ENCODE data around the gene CMC1.

The CMC1 gene

DNA sequence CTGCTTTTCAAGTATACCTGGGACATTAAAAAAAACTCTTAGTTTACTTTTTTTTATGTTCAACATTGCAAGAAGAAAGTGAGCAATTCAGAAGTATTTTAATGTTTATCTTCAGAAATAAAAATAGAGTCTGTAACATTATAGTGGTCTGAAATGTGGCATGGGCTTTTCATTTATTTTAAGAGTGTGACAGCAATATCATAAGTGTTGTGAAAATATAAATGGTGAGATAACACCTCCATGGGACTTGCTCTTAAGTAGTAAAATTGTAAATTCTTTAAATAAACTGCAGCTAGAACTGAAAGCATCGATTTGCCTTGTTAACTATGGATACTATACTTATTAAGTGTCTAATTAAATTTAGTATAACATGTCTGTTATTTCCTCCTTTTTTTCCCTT lies 58.3 kb downstream of the CMC1 start:
- Histone ChIP-seq H3K27me3 (no peaks in the 10 kb centered on the region), H3K4me1 (peaks cover 0 to 13% (median 0%) of the 10 kb centered on the region in 10 experiments; a peak in 5 of 20 replicates), H3K9ac (no peak overlapping the region), H3K36me3 (peaks cover 0 to 21% (median 7%) of the 10 kb centered on the region in 11 experiments; a peak in 8 of 22 replicates), H4K20me1 (no peaks in the 10 kb centered on the region; a peak in 1 of 22 replicates), H3K27ac (no peak overlapping the region), H3K4me2 (no peak overlapping the region), H3K9me3 (replicated peaks in 1 of 11) (peaks cover 0 to under 1% (median 0%) of the 10 kb centered on the region in 11 experiments; a peak in 2 of 22 replicates), H3K4me3 (no peak overlapping the region)
- no peak for TF ChIP-seq Cebpa-rat (IDR thresholded peaks at IDR 0.05)

- Histone ChIP-seq H3K36me3 (peaks cover 0 to 24% (median 7%) of the 10 kb centered on the region in 11 experiments; a peak in 8 of 22 replicates), H3K27me3 (no peaks in the 10 kb centered on the region), H3K4me3 (no peak overlapping the region), H4K20me1 (no peaks in the 10 kb centered on the region; a peak in 1 of 22 replicates), H3K9me3 (replicated peaks in 1 of 11) (peaks cover 0 to 8% (median 6%) of the 10 kb centered on the region in 11 experiments; a peak in 12 of 22 replicates), H3K27ac (no peak overlapping the region), H3K4me2 (no peak overlapping the region), H3K4me1 (peaks cover 0 to 10% (median 0%) of the 10 kb centered on the region in 10 experiments; a peak in 5 of 20 replicates), H3K9ac (no peak overlapping the region)
- no peak for TF ChIP-seq Cebpa-rat (IDR thresholded peaks at IDR 0.05)
Observed at GRCh38 chr3:28300345-28300962, 59.0 kb downstream of the CMC1 start.

DNA sequence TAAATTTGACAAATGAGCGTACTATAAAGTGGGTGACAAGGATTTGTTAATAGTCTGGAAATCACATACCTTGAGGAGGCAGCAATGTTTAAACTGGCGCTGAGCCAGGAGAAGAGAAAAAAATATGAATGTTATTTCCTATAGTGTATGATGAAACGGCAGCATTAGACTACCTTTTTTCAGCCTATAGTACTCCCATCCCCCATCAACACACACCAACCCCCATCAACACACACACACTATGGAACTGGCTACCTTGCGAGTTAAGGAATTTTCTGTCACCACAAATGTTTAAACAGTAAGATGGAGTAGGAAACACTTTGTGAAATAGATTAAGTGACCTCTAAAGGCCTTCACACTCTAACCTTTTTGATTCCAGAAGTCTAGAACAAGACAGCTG lies 60.3 kb downstream of the CMC1 start:
- Histone ChIP-seq H3K27ac (no peak overlapping the region), H3K9me3 (replicated peaks in 1 of 11) (peaks cover 0 to 19% (median 12%) of the 10 kb centered on the region in 11 experiments; a peak in 15 of 22 replicates), H3K4me1 (no peaks in the 10 kb centered on the region), H4K20me1 (no peaks in the 10 kb centered on the region; a peak in 1 of 22 replicates), H3K36me3 (peaks cover 0 to 24% (median 11%) of the 10 kb centered on the region in 11 experiments; a peak in 10 of 22 replicates), H3K27me3 (no peaks in the 10 kb centered on the region), H3K4me2 (no peak overlapping the region), H3K9ac (no peak overlapping the region), H3K4me3 (no peak overlapping the region)
- no peak for TF ChIP-seq Cebpa-rat (IDR thresholded peaks at IDR 0.05)

- H3K27ac ChIP-seq = no peak overlapping the region
- no peak for TF ChIP-seq Cebpa-rat (IDR thresholded peaks at IDR 0.05)
- no peaks in the 10 kb centered on the region for H3K27me3 ChIP-seq
- H4K20me1 ChIP-seq = 0 out of 22 replicates have a peak, but pooled peaks cover 0 to 5% (median 0%) of the 10 kb centered on the region in 11 experiments
- H3K36me3 ChIP-seq = peaks cover 0 to 28% (median 4%) of the 10 kb centered on the region in 11 experiments; a peak in 9 of 22 replicates
- no peaks in the 10 kb centered on the region for H3K4me1 ChIP-seq
- H3K4me3 ChIP-seq = no peak overlapping the region
- no peak overlapping the region for H3K4me2 ChIP-seq
- H3K9me3 ChIP-seq (replicated peaks in 1 of 11) = peaks cover 0 to 29% (median 17%) of the 10 kb centered on the region in 11 experiments; a peak in 18 of 22 replicates
- no peak overlapping the region for H3K9ac ChIP-seq
Observed at GRCh38 chr3:28308196-28308595, 66.8 kb downstream of the CMC1 start.

GRCh38 chr3:28315711-28316110 lies 74.3 kb downstream of the CMC1 start:
- H3K4me2 ChIP-seq = no peak overlapping the region
- H4K20me1 ChIP-seq = peaks cover 0 to 2% (median 0%) of the 10 kb centered on the region in 11 experiments; a peak in 2 of 22 replicates
- no peak overlapping the region for H3K27ac ChIP-seq
- no peaks in the 10 kb centered on the region for H3K9me3 ChIP-seq (replicated peaks in 1 of 11)
- H3K4me3 ChIP-seq = no peak overlapping the region
- peaks cover 0 to 19% (median 5%) of the 10 kb centered on the region in 10 experiments; a peak in 13 of 20 replicates for H3K4me1 ChIP-seq
- no peak for TF ChIP-seq Cebpa-rat (IDR thresholded peaks at IDR 0.05)
- no peak overlapping the region for H3K9ac ChIP-seq
- H3K36me3 ChIP-seq = peaks cover 5 to 35% (median 14%) of the 10 kb centered on the region in 11 experiments; a peak in 14 of 22 replicates
- H3K27me3 ChIP-seq = no peaks in the 10 kb centered on the region

GRCh38 chr3:28316226-28316625 lies 74.8 kb downstream of the CMC1 start:
- no peak for TF ChIP-seq Cebpa-rat (IDR thresholded peaks at IDR 0.05)
- Histone ChIP-seq H3K4me1 (peaks cover 0 to 24% (median 10%) of the 10 kb centered on the region in 10 experiments; a peak in 16 of 20 replicates), H3K9ac (no peak overlapping the region), H3K36me3 (peaks cover 5 to 35% (median 14%) of the 10 kb centered on the region in 11 experiments; a peak in 14 of 22 replicates), H3K4me3 (no peak overlapping the region), H3K4me2 (no peak overlapping the region), H3K9me3 (replicated peaks in 1 of 11) (no peaks in the 10 kb centered on the region), H3K27me3 (no peaks in the 10 kb centered on the region), H4K20me1 (no peaks in the 10 kb centered on the region; a peak in 2 of 22 replicates), H3K27ac (no peak overlapping the region)

GRCh38 chr3:28317438-28318022 lies 76.1 kb downstream of the CMC1 start:
- no peaks in the 10 kb centered on the region for H3K9me3 ChIP-seq (replicated peaks in 1 of 11)
- no peak overlapping the region for H3K4me3 ChIP-seq
- H3K36me3 ChIP-seq = peaks cover 5 to 43% (median 16%) of the 10 kb centered on the region in 11 experiments; a peak in 15 of 22 replicates
- no peak overlapping the region for H3K4me2 ChIP-seq
- H3K27ac ChIP-seq = no peak overlapping the region
- TF ChIP-seq Cebpa-rat (IDR thresholded peaks at IDR 0.05) = no peak
- peaks cover 0 to 37% (median 20%) of the 10 kb centered on the region in 10 experiments; a peak in 16 of 20 replicates for H3K4me1 ChIP-seq
- H3K9ac ChIP-seq = no peak overlapping the region
- no peaks in the 10 kb centered on the region for H3K27me3 ChIP-seq
- no peaks in the 10 kb centered on the region; a peak in 2 of 22 replicates for H4K20me1 ChIP-seq

- no peak for TF ChIP-seq Cebpa-rat (IDR thresholded peaks at IDR 0.05)
- Histone ChIP-seq H3K4me1 (peaks cover under 1 to 64% (median 28%) of the 10 kb centered on the region in 10 experiments; a peak in 18 of 20 replicates), H3K27ac (peak overlapping the region in 5 of 11 experiments; percentile 27 to 69 (median 44); a peak in 6 of 22 replicates), H3K36me3 (peaks cover 28 to 78% (median 44%) of the 10 kb centered on the region in 11 experiments; a peak in 21 of 22 replicates), H4K20me1 (no peaks in the 10 kb centered on the region), H3K4me3 (no peak overlapping the region; a peak in 2 of 20 replicates), H3K27me3 (no peaks in the 10 kb centered on the region), H3K9ac (no peak overlapping the region; a peak in 1 of 22 replicates), H3K4me2 (peak overlapping the region in 8 of 11 experiments; percentile 27 to 71 (median 60); a peak in 15 of 22 replicates), H3K9me3 (replicated peaks in 1 of 11) (no peaks in the 10 kb centered on the region)
Observed at GRCh38 chr3:28320981-28321380, 79.6 kb downstream of the CMC1 start.

- Histone ChIP-seq H3K4me3 (no peak overlapping the region), H3K27ac (no peak overlapping the region), H3K4me2 (peak overlapping the region in 2 of 11 experiments; percentile 18 to 65; a peak in 3 of 22 replicates), H3K9me3 (replicated peaks in 1 of 11) (no peaks in the 10 kb centered on the region), H3K27me3 (no peaks in the 10 kb centered on the region), H4K20me1 (no peaks in the 10 kb centered on the region), H3K36me3 (peaks cover 28 to 84% (median 44%) of the 10 kb centered on the region in 11 experiments; a peak in 21 of 22 replicates), H3K9ac (no peak overlapping the region), H3K4me1 (peaks cover 14 to 79% (median 37%) of the 10 kb centered on the region in 10 experiments; a peak in 19 of 20 replicates)
- no peak for TF ChIP-seq Cebpa-rat (IDR thresholded peaks at IDR 0.05)
Observed at GRCh38 chr3:28322464-28322863, 81.0 kb downstream of the CMC1 start.

All from BLaER1 treated with 17β-estradiol and CSF1 and Interleukin-3, amounts not matched to agents 10 nM and 100 nM (cell line).